DOHH2 (cell line): Measurements from ENCODE around the gene MYO18B.

ENCODE experiments used
- H3F3A ChIP-seq: fragments of 200-600 bp; sonication (generic), shearing (Covaris generic); 2 replicates; pipeline ENCODE4 v1.6.0; 2016; ENCODE audit warnings: antibody characterized with exemption, mild to moderate bottlenecking; ENCODE audit not compliant: control insufficient read depth, insufficient read depth
- H3K27ac ChIP-seq: fragments of 200-600 bp; sonication (generic); 2 replicates; pipeline ENCODE4 v1.5.1; 2014; ENCODE audit warnings: low read depth, mild to moderate bottlenecking, low read length, moderate library complexity
- H3K27me3 ChIP-seq: fragments of 200-600 bp; sonication (generic); 2 replicates; pipeline ENCODE4 v1.6.1; 2014; ENCODE audit warnings: mild to moderate bottlenecking, low read length, mixed read lengths; ENCODE audit not compliant: control insufficient read depth
- H3K36me3 ChIP-seq: fragments of 200-600 bp; sonication (generic); 2 replicates; pipeline ENCODE4 v1.6.1; 2014; ENCODE audit warnings: mild to moderate bottlenecking, low read length, moderate library complexity, mixed read lengths; ENCODE audit not compliant: control insufficient read depth
- H3K4me1 ChIP-seq: fragments of 200-600 bp; sonication (generic); 2 replicates; pipeline ENCODE4 v1.6.1; 2014; ENCODE audit warnings: mild to moderate bottlenecking, low read length, mixed read lengths; ENCODE audit not compliant: control insufficient read depth
- H3K4me2 ChIP-seq: fragments of 200-600 bp; sonication (generic); 2 replicates; pipeline ENCODE4 v1.6.0; 2014; ENCODE audit warnings: mild to moderate bottlenecking, low read length, moderate library complexity
- H3K4me3 ChIP-seq: fragments of 200-600 bp; sonication (generic); 2 replicates; pipeline ENCODE4 v1.5.1; 2014; ENCODE audit warnings: mild to moderate bottlenecking, low read length, mixed read lengths
- H3K79me2 ChIP-seq: fragments of 200-600 bp; sonication (generic); 2 replicates; pipeline ENCODE4 v1.6.1; 2014; ENCODE audit warnings: mild to moderate bottlenecking, low read length, mixed read lengths; ENCODE audit not compliant: control insufficient read depth
- H3K9me2 ChIP-seq: fragments of 200-600 bp; sonication (generic); replicated peaks from 2 replicates; pipeline ENCODE4 v1.6.1; 2014; ENCODE audit warnings: mild to moderate bottlenecking, low read length, mixed read lengths; ENCODE audit not compliant: control insufficient read depth
- H3K9me3 ChIP-seq: fragments of 200-600 bp; sonication (generic); 2 replicates; pipeline ENCODE4 v1.6.1; 2014; ENCODE audit warnings: antibody characterized with exemption, low read length, mixed read lengths; ENCODE audit not compliant: control insufficient read depth, insufficient read depth
- H4K20me1 ChIP-seq: fragments of 200-600 bp; sonication (generic); 2 replicates; pipeline ENCODE4 v1.6.0; 2014; ENCODE audit warnings: low read depth, mild to moderate bottlenecking, antibody characterized with exemption, low read length, moderate library complexity; ENCODE audit not compliant: control insufficient read depth, insufficient read depth
- EZH2phosphoT487 ChIP-seq: fragments of 200-600 bp; sonication (generic); IDR thresholded peaks from 2 replicates; pipeline ENCODE4 v1.6.1; 2017; ENCODE audit warnings: borderline replicate concordance, mild to moderate bottlenecking, antibody characterized with exemption, low read length, moderate library complexity, mixed read lengths
- TF ChIP-seq, protein P1 (sequence below): fragments of 200-600 bp; sonication (generic); IDR thresholded peaks from one replicate; pipeline ENCODE4 v1.5.1; 2014; ENCODE audit warnings: antibody characterized with exemption, mild to moderate bottlenecking, low read depth, low read length; ENCODE audit not compliant: poor library complexity, severe bottlenecking

Gene MYO18B

DNA sequence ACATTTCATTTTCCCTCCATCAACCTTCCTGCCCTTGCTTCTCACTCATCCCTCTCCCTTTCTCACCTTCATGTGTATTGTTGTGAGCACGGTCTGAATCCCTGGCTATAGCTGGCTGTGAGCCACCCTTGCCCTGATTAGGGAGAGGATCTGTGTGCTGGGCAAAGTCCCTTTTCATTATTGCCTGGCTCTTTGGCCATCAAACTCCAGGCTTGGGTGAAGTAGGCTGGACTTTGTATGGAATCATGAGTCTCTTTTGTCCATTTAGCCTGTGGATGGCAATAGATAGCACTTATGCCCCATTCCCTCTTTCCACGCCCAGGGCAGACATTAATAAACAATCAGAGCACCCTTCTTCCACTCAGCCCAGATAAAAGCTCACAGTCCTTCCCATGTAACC, 6.7 kb downstream of the MYO18B start:
- Histone ChIP-seq H3K9me3 (no peaks in the 10 kb centered on the region), H3K27me3 (peaks cover 19% of the 10 kb centered on the region; the same call in 1 of the 2 replicates), H4K20me1 (no peaks in the 10 kb centered on the region), H3K4me1 (no peaks in the 10 kb centered on the region), H3K79me2 (no peaks in the 10 kb centered on the region), H3K4me2 (no peak overlapping the region), H3K36me3 (no peaks in the 10 kb centered on the region), H3K9me2 (no peaks in the 10 kb centered on the region), H3K4me3 (no peak overlapping the region), H3K27ac (no peak overlapping the region), H3F3A (no peaks in the 10 kb centered on the region)
- no peak for TF ChIP-seq EZH2phosphoT487

DNA sequence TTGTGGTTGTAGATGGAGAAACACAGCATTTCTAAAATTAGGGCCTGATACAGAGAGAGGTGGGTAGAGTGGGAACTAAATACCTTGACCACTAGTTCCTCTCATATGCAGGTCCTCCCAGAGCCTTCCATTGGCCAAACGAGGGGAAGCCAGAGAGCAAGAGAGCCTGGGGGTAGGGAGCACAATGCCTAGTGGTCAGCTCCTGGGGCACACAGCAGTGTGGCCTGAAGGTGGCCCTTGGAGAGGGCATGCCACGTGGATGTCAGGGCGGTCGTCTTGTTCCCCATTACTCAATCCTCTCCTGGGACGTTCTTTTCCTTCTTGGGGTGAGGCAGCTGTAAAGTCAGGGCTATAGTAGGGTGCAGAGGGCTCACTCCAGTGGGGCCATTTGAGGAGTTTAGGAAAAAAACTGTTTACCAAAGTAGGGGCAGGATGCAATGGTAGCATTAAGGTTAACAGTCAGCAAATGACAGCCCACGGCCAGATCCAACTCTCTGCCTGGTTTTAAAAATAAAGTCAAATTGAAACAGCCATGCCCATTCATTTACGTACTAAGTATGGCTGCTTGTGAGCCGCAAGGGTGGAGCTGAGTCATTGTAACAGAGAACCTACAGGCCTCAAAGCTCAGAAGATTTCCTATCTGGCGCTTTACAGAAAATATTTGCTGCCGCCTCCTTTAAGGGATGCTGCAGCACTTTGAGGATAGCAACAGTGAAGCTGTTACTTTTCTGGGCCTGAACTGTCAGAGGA, 7.6 kb downstream of the MYO18B start:
- Histone ChIP-seq H3K4me3 (no peak overlapping the region), H3K9me3 (no peaks in the 10 kb centered on the region), H3F3A (no peaks in the 10 kb centered on the region), H4K20me1 (no peaks in the 10 kb centered on the region), H3K36me3 (no peaks in the 10 kb centered on the region), H3K9me2 (no peaks in the 10 kb centered on the region), H3K79me2 (no peaks in the 10 kb centered on the region), H3K27ac (no peak overlapping the region), H3K4me1 (no peaks in the 10 kb centered on the region), H3K4me2 (no peak overlapping the region), H3K27me3 (peaks cover 19% of the 10 kb centered on the region; the same call in 1 of the 2 replicates)
- TF ChIP-seq, protein P1, sequence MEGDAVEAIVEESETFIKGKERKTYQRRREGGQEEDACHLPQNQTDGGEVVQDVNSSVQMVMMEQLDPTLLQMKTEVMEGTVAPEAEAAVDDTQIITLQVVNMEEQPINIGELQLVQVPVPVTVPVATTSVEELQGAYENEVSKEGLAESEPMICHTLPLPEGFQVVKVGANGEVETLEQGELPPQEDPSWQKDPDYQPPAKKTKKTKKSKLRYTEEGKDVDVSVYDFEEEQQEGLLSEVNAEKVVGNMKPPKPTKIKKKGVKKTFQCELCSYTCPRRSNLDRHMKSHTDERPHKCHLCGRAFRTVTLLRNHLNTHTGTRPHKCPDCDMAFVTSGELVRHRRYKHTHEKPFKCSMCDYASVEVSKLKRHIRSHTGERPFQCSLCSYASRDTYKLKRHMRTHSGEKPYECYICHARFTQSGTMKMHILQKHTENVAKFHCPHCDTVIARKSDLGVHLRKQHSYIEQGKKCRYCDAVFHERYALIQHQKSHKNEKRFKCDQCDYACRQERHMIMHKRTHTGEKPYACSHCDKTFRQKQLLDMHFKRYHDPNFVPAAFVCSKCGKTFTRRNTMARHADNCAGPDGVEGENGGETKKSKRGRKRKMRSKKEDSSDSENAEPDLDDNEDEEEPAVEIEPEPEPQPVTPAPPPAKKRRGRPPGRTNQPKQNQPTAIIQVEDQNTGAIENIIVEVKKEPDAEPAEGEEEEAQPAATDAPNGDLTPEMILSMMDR: no peak
- TF ChIP-seq EZH2phosphoT487: no peak

DNA sequence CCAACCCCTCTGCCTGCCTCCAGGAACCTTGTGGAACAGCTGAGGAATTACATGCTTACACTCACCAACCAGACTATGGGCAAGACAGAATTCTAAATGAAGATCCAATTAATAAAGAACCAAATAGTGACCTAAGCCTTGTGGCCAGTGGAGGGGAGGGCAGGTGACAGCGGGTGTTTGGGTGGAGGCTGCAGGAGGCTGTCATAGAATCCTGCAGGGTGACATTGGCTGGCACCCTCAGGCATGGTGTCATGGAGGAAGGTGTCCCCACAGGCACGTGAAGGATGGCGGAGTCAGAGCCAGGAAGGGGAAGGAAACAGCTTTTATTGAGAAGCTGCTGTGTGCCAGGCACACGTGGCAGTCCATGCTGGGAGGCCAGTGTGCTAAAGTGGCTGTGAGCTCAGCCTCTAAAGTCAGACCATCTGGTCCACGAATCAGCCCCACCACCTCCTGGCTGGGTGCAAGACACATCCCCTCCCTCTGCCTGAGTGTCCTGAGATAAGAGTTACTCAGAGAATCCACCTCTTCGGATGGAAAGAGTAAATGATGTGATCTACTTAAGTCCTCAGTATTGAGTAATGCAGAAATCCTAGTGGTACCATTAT, 8.7 kb downstream of the MYO18B start:
- peaks cover 19% of the 10 kb centered on the region; the same call in 1 of the 2 replicates for H3K27me3 ChIP-seq
- H3K36me3 ChIP-seq: no peaks in the 10 kb centered on the region
- no peaks in the 10 kb centered on the region for H3K79me2 ChIP-seq
- TF ChIP-seq EZH2phosphoT487: no peak
- TF ChIP-seq, protein P1: no peak
- H3F3A ChIP-seq: no peaks in the 10 kb centered on the region
- no peak overlapping the region for H3K4me2 ChIP-seq
- no peak overlapping the region for H3K4me3 ChIP-seq
- no peaks in the 10 kb centered on the region for H3K4me1 ChIP-seq
- no peaks in the 10 kb centered on the region for H3K9me3 ChIP-seq
- H3K9me2 ChIP-seq: no peaks in the 10 kb centered on the region
- H4K20me1 ChIP-seq: no peaks in the 10 kb centered on the region
- no peak overlapping the region for H3K27ac ChIP-seq

DNA sequence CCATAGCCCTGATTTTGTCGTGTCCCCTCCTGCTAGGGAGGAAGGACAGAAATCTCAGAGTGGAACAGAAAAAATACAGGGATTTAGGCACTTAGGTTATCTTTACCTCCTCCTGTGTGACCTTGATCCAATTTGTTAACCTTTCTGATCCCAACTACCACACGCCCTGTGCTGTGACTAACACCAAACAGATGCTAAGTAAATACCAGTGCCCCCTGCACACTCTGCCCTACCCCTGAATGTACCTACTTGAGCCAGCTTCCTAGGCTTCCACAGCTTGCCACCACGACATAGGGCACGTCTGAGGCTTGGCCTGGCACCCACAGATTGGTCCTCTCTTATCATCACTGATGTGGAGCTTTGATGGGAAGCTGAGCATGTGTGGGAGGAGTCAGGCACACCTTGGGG, 9.2 kb downstream of the MYO18B start:
- H3K27me3 ChIP-seq: peaks cover 19% of the 10 kb centered on the region; the same call in 1 of the 2 replicates
- no peak overlapping the region for H3K4me2 ChIP-seq
- H4K20me1 ChIP-seq: no peaks in the 10 kb centered on the region
- H3K9me2 ChIP-seq: no peaks in the 10 kb centered on the region
- TF ChIP-seq EZH2phosphoT487: no peak
- TF ChIP-seq, protein P1: no peak
- no peaks in the 10 kb centered on the region for H3K36me3 ChIP-seq
- no peak overlapping the region for H3K4me3 ChIP-seq
- no peaks in the 10 kb centered on the region for H3K4me1 ChIP-seq
- H3K9me3 ChIP-seq: no peaks in the 10 kb centered on the region
- no peaks in the 10 kb centered on the region for H3F3A ChIP-seq
- no peaks in the 10 kb centered on the region for H3K79me2 ChIP-seq
- H3K27ac ChIP-seq: no peak overlapping the region
